SK-N-SH treated with all-trans-retinoic acid at 6 μM for 48 hours (cell line): ENCODE measurements around the gene TSC22D1.

Source experiments
- ARNTL ChIP-seq: fragments of 450-650 bp; formaldehyde crosslinking; IDR thresholded peaks from 2 replicates; pipeline ENCODE4 v1.5.0; 2020; ENCODE audit warnings: low read depth, mild to moderate bottlenecking, moderate library complexity, borderline replicate concordance
- CREB5 ChIP-seq: fragments of 250-450 bp; sonication (Bioruptor Pico); IDR thresholded peaks from 2 replicates; pipeline ENCODE4 v1.5.1; 2020; ENCODE audit warnings: low read depth, mild to moderate bottlenecking, moderate library complexity
- CSDC2 ChIP-seq: fragments of 250-450 bp; sonication (Bioruptor Pico); IDR thresholded peaks from 2 replicates; pipeline ENCODE4 v1.5.0; 2020; ENCODE audit warnings: mild to moderate bottlenecking, moderate library complexity
- ESRRG ChIP-seq: fragments of 250-450 bp; sonication (Bioruptor Pico); IDR thresholded peaks from 2 replicates; pipeline ENCODE4 v1.6.1; 2021; ENCODE audit warnings: mild to moderate bottlenecking
- GLIS3 ChIP-seq: fragments of 250-450 bp; sonication (Bioruptor Pico); IDR thresholded peaks from 2 replicates; pipeline ENCODE4 v1.5.0; 2020; ENCODE audit warnings: mild to moderate bottlenecking, moderate library complexity
- PATZ1 ChIP-seq: fragments of 250-450 bp; sonication (Bioruptor Pico); IDR thresholded peaks from 2 replicates; pipeline ENCODE4 v1.8.0; 2020; ENCODE audit warnings: mild to moderate bottlenecking, moderate library complexity, borderline replicate concordance
- PPARA ChIP-seq: fragments of 250-450 bp; sonication (Bioruptor Pico); IDR thresholded peaks from 2 replicates; pipeline ENCODE4 v1.5.0; 2020; ENCODE audit warnings: mild to moderate bottlenecking, borderline replicate concordance
- RARB ChIP-seq: fragments of 250-450 bp; sonication (Bioruptor Pico); IDR thresholded peaks from 2 replicates; pipeline ENCODE4 v1.8.0; 2021; ENCODE audit warnings: mild to moderate bottlenecking, moderate library complexity
- TCF4 ChIP-seq: fragments of 250-450 bp; sonication (Bioruptor Pico); IDR thresholded peaks from 2 replicates; pipeline ENCODE4 v1.8.0; 2021; ENCODE audit warnings: mild to moderate bottlenecking, moderate library complexity, borderline replicate concordance
- TSHZ2 ChIP-seq: fragments of 250-450 bp; sonication (Bioruptor Pico); IDR thresholded peaks from 2 replicates; pipeline ENCODE4 v1.5.0; 2020; ENCODE audit warnings: mild to moderate bottlenecking, moderate library complexity
- ZC3H10 ChIP-seq: fragments of 250-450 bp; sonication (Bioruptor Pico); IDR thresholded peaks from 2 replicates; pipeline ENCODE4 v1.5.1; 2021; ENCODE audit warnings: mild to moderate bottlenecking, moderate library complexity
- ZFP3 ChIP-seq: fragments of 250-450 bp; sonication (Bioruptor Pico); IDR thresholded peaks from 2 replicates; pipeline ENCODE4 v1.5.0; 2020; ENCODE audit warnings: mild to moderate bottlenecking, moderate library complexity
- ZFP30 ChIP-seq: fragments of 450-650 bp; formaldehyde crosslinking; IDR thresholded peaks from 2 replicates; pipeline ENCODE4 v1.5.0; 2022; ENCODE audit warnings: mild to moderate bottlenecking, moderate library complexity

- no peak for TF ChIP-seq ARNTL (CRISPR knock-in tag)
- no peak for TF ChIP-seq PATZ1 (CRISPR knock-in tag)
- no peak for TF ChIP-seq ZFP30
- no peak for TF ChIP-seq CSDC2 (CRISPR knock-in tag)
- TF ChIP-seq GLIS3 (CRISPR knock-in tag) = no peak
- TF ChIP-seq ESRRG = no peak
- TF ChIP-seq RARB (CRISPR knock-in tag) = no peak
- no peak for TF ChIP-seq ZFP3 (CRISPR knock-in tag)
- TF ChIP-seq ZC3H10 = no peak
- no peak for TF ChIP-seq PPARA (CRISPR knock-in tag)
- TF ChIP-seq TCF4 (CRISPR knock-in tag) = no peak
- TF ChIP-seq TSHZ2 (CRISPR knock-in tag) = no peak
- TF ChIP-seq CREB5 = no peak
These were observed 117.7 kb downstream of the TSC22D1 start for GRCh38 chr13:44458313-44458975.
